Central memory CD8-positive, alpha-beta T cell (primary cell): ENCODE data around the gene JRKL.
"Not testable (repeated sequence)": the region's sequence is repeated elsewhere in the genome, so short reads cannot be mapped to it uniquely, and the experiment has no call there.

Experiments
- ATAC-seq: fragments of 150-1000 bp; cut with Tn5 transposase; replicated peaks from 2 replicates; pipeline ENCODE4 v1.10.0; 2022; ENCODE audit warnings: mild to moderate bottlenecking, moderate FRiP score, moderate number of reproducible peaks; ENCODE audit not compliant: poor library complexity, severe bottlenecking; ENCODE audit errors: extremely low read depth
- DNase-seq, 2 donors: peaks; one replicate each; pipeline ENCODE4 v3.0.0; 2021; ENCODE audit warnings: low spot score in 2 of 2
- H3K27ac Mint-ChIP-seq: one replicate; pipeline ENCODE4 v1.8.0; 2022; ENCODE audit warnings: low read depth, mild to moderate bottlenecking, moderate library complexity, mixed read lengths
- H3K27me3 Mint-ChIP-seq: one replicate; pipeline ENCODE4 v1.8.0; 2022; ENCODE audit warnings: mixed read lengths
- H3K36me3 Mint-ChIP-seq: one replicate; pipeline ENCODE4 v1.8.0; 2022; ENCODE audit warnings: mild to moderate bottlenecking, moderate library complexity, mixed read lengths; ENCODE audit not compliant: insufficient read depth
- H3K4me1 Mint-ChIP-seq: one replicate; pipeline ENCODE4 v1.8.0; 2022; ENCODE audit warnings: mixed read lengths
- H3K4me3 Mint-ChIP-seq: one replicate; pipeline ENCODE4 v1.8.0; 2022; ENCODE audit warnings: mild to moderate bottlenecking, moderate library complexity, mixed read lengths
- H3K9me3 Mint-ChIP-seq: one replicate; pipeline ENCODE4 v1.8.0; 2022; ENCODE audit warnings: mixed read lengths

Gene JRKL

DNA sequence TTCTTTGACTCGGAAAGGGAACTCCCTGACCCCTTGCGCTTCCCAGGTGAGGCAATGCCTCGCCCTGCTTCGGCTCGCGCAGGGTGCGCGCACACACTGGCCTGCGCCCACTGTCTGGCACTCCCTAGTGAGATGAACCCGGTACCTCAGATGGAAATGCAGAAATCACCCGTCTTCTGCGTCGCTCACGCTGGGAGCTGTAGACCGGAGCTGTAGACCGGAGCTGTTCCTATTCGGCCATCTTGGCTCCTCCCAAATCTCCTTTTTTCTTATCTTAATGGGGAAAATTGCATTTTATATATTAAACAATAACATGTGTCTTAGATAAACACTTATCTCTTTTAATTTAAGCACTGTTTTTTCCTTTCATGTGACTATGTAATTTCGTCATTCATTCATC is 21.6 kb downstream of the JRKL start:
- not testable (repeated sequence) for H3K36me3 Mint-ChIP-seq, H3K27ac Mint-ChIP-seq, DNase-seq, ATAC-seq, H3K4me1 Mint-ChIP-seq, H3K9me3 Mint-ChIP-seq, H3K4me3 Mint-ChIP-seq
- H3K27me3 Mint-ChIP-seq, result peaks cover 49% of the 10 kb centered on the region

DNA sequence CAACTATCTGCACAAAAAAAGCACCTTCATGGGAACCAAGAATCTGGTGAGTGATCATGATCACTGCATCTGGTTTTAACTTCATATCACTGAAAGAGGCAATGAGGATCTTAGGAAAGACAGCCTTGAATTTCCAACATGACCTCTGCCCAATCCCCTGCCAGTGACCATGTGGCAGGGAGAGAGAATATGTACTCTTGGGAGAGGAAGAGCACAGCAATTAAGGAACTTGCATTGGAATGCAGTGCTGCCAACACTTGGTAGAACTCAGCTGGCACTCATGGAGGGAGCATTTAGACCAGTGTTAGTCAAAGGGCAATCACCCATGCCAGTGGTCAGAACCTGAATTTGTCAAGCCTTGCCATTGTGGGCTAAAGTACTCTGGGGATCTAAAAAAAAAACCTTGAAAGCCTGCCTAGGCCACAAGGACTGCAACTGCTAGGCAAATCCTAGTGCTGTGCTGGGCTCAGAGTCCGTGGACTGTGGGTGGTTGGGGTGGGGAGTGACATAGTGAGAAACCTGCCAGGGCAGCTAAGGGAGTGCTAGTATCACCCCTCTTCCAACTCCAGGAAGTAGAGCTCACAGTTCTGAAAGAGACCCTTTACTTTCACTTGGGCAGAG is 23.1 kb downstream of the JRKL start:
- Mint-ChIP-seq H3K4me1 (no peaks in the 10 kb centered on the region), H3K27ac (no peak overlapping the region), H3K9me3 (no peaks in the 10 kb centered on the region), H3K36me3 (no peaks in the 10 kb centered on the region), H3K27me3 (peaks cover 63% of the 10 kb centered on the region), H3K4me3 (no peak overlapping the region)
- ATAC-seq (no peak), DNase-seq (no peak)

DNA sequence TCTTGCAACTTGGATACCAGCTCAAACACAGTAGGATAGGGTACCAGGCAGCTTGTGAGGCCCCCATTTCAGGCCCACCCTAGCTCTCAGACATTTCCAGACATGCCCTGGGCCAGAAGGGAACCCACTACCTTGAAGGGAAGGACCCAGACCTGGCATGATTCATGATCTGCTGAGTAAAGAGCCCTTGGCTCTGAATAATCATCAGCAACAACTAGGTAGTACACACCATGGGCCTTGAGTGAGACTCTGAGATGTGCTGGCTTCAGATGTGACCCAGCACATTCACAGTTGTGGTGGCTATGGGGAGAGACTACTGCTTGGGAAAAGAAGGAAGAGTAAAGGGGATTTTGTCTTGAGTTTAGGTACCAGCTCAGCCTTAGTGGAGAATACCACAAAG is 23.6 kb downstream of the JRKL start:
- DNase-seq (no peak), ATAC-seq (no peak)
- no peaks in the 10 kb centered on the region for H3K9me3 Mint-ChIP-seq
- no peak overlapping the region for H3K4me3 Mint-ChIP-seq
- no peaks in the 10 kb centered on the region for H3K4me1 Mint-ChIP-seq
- no peaks in the 10 kb centered on the region for H3K36me3 Mint-ChIP-seq
- no peak overlapping the region for H3K27ac Mint-ChIP-seq
- peaks cover 68% of the 10 kb centered on the region for H3K27me3 Mint-ChIP-seq

DNA sequence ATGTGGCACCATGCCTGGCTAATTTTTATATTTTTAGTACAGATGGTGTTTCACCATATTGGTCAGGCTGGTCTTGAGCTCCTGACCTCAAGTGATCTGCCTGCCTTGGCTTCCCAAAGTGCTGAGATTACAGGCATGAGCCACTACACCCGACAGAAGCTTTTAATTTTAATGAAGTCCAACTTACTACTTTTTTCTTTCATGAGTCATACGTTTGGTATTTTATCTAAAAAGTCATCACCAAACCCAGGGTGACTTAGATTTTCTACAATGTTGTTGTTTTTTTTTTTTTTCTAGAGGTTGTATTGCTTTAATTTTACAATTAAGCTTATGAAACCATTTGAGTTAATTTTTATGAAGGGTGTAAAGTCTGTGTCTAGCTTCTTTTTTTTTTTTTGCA is 34.9 kb downstream of the JRKL start:
- no peaks in the 10 kb centered on the region for H3K36me3 Mint-ChIP-seq
- ATAC-seq, result no peak

DNA sequence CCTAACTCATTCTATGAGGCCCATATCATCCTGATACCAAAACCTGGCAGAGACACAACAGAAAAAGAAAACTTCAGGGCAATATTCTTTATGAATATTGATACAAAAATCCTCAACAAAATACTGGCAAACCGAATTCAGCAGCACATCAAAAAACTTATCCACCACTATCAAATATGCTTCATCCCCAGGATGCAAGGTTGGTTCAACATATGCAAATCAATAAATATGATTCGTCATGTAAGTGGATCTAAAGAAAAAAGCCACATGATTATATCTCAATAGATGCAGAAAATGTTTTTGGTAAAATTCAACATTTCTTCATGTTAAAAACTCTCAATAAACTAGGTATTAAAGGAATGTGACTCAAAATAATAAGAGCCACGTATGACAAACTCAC is 40.9 kb downstream of the JRKL start:
- DNase-seq (no peak), ATAC-seq (no peak)
- peaks cover 76% of the 10 kb centered on the region for H3K27me3 Mint-ChIP-seq
- no peaks in the 10 kb centered on the region for H3K36me3 Mint-ChIP-seq
- no peak overlapping the region for H3K4me3 Mint-ChIP-seq
- H3K27ac Mint-ChIP-seq, result no peak overlapping the region
- H3K9me3 Mint-ChIP-seq, result no peaks in the 10 kb centered on the region
- no peaks in the 10 kb centered on the region for H3K4me1 Mint-ChIP-seq

More for the DNA sequence above, 34.9 kb downstream of the JRKL start:
- Mint-ChIP-seq H3K27me3 (peaks cover 78% of the 10 kb centered on the region), H3K4me1 (no peaks in the 10 kb centered on the region), H3K4me3 (no peak overlapping the region), H3K27ac (no peak overlapping the region), H3K9me3 (no peaks in the 10 kb centered on the region)
- no peak for DNase-seq

DNA sequence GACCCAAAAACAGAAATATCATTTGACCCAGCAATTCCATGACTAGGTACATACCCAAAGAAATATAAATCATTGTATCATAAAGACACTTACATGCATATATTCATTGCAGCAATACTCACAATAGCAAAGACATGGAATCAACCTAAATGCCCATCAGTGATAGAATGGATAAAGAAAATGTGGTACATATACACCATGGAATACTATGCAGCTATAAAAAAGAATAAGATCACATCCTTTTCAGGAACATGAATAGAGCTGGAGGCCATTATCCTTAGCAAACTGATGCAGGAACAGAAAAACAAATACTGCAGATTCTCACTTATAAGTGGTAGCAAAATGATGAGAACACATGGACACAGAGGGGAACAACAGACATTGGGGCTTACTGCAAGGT is 42.8 kb downstream of the JRKL start:
- H3K36me3 Mint-ChIP-seq, H3K4me1 Mint-ChIP-seq, DNase-seq, ATAC-seq, H3K27ac Mint-ChIP-seq, H3K9me3 Mint-ChIP-seq, H3K4me3 Mint-ChIP-seq: not testable (repeated sequence)
- peaks cover 78% of the 10 kb centered on the region for H3K27me3 Mint-ChIP-seq
